DMS114 treated with DMSO at 0.1 percent for 48 hours (cell line): Measurements from ENCODE around the gene HYAL1.
"Not testable (repeated sequence)": the region's sequence is repeated elsewhere in the genome, so short reads cannot be mapped to it uniquely, and the experiment has no call there.

Experiments used
- DNase-seq: peaks from one replicate; lab custom pipeline; 2025; ENCODE audit not compliant: unreplicated experiment; lab: John Stamatoyannopoulos, UW

Gene HYAL1

DNA sequence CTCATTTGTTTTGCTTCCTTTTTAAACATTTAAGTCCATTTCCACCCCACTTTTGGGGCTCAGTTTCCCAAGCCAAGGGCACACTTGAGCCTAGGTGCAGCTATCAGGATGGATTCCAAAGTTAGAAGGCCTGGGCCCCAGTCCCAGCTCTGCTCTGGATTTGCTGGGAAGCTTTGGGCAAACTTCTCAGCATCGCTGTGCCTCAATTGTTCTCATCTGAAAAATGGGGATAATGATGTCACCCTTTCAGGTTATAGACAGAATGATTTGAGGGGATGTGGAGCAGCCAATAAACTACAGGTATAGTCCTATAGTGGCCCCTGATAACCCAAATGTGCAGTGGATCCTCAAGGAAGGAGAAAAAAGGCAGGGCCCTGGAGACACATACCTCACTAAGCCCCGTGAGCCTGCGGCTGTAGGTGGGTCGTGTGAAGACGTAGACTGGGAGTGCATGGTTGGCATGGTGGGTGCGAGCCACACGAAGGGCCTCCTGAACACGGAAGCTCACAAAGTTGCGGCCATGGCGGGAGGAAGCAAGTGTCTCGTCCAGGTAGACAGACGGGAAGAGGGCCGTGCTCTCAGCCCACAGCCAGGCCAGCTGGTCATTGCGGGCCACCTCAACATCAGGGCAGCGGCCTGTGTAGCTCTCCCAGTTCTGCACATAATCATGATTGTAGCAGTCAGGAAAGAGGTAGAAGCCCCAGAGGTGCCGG, 16.0 kb upstream of the HYAL1 start:
- DNase-seq, result no peak

DNA sequence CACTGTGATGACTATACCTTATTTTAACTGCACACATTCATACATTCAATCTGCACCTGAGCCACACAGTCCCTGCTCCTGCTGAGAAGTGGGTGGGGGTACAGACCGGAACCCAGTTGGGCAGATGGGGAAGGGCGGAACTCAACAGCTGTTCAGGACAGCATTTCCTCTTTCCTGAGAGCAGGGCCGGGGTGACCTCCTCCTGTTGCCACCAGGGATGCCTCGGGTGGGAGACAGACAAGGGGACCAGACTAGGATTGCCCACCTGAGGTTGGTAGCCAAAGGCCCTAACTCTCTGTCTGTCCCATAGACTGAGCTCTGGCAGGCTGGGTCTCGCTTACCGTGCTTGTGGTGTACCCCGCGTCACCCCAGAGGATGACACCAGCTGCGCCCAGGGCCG, 15.2 kb upstream of the HYAL1 start:
- no peak for DNase-seq

DNA sequence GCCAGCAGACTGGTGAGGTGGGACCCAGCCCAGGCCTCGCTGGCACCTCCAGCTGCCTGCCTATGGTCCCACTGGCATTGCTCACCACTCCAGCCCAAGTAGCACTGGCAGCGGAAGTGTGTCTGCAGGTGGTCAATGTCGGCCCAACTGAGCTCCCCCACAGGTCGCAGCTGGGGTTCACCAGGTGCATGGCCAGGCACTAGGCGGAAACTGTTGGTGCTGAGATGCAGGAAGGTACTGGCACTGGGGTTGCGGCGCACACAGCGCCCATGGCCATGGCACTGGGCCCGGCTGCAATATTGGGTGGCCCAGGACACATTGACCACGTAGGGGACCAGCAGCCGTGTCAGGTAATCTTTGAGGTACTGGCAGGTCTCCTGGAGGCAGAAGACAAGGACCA, 14.8 kb upstream of the HYAL1 start:
- DNase-seq, result no peak

DNA sequence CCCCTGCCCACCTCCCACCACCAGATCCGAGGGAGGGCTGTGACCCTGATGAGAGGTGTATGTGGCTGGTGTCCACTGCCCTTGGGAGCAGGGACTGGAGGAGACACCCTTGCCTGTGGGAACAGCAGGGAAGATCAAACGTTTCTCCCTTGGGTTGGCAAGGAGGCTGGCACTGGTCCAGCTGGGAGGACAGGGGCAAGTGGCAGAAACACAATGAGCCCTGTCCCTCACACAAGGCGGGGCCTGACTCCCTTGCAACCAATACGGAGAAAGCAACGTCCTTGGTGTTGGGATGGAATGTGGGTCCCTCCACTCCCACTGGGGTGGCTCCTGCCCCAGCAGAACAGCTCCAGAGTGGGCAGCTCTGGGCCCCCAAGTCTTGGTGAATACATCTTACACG, 13.9 kb upstream of the HYAL1 start:
- DNase-seq, result no peak

DNA sequence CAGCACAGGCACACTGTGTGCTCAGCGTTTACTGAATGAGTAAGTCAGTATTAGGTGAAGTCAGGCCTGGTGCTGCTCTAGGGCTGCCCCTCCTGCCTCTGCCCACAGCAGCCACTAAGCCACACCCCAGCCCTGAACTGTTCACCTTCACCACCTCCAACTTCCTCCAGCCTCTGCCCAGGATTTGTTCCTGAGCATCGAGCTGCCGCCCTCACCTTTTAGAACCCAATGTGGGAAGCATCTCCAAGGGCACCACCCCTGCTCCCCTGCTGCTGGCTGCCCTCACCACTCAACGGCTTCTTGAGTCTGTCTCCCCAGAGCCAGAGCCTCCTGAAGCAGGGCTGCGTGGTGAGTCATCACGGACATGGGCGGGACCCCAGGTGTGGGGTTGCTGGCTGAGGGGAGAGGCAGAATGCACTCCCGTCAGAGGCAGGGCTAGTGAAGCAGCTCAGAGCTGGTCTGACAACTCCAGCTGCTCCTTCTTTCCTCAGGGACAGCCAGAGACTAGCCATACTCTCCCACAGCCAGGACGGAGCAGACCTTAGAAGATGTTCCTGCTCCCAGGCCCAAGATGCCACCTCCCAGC, 13.4 kb upstream of the HYAL1 start:
- DNase-seq, result no peak

DNA sequence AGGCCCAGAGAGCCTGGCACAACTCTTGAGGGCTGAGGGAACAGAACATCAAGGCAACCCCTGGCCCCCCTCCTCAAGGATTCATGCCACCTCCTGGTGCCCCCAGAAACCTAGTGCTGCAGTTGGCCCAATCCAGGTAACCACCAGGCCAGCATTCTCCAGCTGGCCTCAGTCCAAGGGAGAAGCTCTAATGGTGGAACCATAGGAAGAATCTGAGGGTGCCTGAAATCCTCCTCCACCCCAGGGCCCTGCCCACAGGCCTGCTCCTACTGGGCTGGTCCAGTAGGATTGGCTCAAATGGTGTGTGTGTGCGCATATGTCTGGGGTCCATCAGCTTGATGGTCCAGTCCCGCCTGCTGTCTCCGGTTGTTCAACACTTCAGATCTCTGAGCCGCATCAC, 11.4 kb upstream of the HYAL1 start:
- DNase-seq, result no peak

DNA sequence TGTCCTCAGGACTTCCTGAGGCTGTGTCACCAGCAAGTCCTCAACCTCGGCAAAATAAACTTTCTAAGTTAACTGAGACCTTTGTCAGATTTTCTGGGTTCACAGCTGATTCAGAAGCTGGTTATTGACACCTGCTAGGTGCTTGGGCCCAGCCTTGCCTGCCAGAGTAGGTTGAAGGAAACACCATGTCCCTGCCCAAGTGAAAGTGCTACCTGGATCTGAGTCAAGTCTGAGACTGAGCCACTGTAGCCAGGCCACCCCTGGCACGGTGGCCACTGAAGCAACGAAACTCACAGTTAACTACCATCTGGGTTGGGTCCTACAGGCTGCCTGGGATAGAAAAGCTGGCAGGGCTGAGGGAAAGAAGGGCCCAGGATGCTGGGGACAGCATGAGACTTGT, 11.0 kb upstream of the HYAL1 start:
- DNase-seq, result no peak

DNA sequence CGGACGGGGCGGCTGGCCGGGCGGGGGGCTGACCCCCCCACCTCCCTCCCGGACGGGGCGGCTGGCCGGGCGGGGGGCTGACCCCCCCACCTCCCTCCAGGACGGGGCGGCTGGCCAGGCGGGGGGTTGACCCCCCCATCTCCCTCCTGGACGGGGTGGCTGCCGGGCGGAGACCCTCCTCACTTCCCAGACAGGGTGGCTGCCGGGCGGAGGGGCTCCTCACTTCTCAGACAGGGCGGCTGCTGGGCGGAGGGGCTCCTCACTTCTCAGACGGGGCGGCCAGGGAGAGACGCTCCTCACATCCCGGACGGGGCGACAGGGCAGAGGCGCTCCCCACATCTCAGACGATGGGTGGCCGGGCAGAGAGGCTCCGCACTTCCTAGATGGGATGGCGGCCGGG, 8.7 kb upstream of the HYAL1 start:
- not testable (repeated sequence) for DNase-seq

DNA sequence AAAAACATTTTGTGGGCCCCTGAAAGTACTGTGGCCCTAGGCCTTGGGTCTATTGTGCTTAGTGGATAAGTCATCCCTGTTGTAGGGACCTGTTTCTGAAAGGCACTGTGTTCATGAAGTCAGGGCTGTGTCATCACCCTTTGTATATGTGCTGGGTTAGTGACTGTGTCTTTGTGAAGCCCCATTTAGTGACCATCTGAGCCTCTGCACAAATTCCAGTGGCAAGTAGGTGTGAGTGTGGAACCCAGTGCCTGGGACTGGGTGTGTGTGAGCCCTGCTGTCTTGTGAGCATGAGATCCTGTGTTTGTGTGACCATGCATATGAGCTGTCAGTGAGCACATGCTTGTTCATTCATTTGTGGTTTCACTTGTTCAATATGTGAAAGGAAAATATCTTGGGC, 1.2 kb upstream of the HYAL1 start:
- DNase-seq, result no peak

DNA sequence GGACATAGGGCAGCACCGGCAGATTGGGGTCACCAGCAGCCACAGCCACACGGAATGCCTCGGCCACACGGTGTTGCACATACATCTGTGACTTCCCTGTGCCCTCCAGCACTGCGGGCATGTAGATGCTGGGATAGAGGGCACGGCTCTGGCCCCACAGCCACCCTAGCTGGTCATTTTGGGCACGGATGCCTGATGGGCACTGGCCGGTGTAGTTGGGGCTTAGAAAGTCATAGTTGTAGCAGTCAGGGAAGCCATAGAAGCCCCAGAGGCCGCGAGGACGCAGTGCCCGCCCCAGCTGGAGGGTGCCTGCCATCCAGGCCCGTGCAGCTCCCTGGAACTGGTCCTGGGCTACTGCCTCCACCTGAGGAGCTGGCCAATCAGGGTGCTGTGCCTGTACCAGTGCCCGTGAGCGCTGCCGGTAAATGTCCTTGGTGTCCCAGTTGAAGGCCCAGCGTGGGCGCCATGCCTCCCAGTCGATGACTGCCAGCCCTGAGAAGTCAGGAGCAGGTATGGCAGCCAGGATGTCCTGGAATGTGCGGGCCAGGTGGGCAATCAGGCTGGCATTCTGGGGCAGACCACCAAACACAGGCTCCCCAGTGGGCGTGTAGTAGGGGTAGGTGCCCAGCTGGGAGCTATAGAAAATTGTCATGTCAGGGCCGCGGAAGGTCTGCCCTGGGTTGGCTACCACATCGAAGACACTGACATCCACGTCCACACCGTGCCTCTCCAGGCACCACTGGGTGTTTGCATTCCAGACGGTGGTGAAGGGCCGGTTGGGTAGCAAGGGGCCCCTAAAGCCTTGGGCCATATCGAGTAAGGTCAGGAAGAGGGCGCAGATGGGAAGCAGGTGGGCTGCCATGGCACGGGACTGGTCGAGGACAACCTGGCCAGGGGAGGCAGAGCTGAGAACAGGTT, 1.0 kb downstream of the HYAL1 start:
- no peak for DNase-seq

DNA sequence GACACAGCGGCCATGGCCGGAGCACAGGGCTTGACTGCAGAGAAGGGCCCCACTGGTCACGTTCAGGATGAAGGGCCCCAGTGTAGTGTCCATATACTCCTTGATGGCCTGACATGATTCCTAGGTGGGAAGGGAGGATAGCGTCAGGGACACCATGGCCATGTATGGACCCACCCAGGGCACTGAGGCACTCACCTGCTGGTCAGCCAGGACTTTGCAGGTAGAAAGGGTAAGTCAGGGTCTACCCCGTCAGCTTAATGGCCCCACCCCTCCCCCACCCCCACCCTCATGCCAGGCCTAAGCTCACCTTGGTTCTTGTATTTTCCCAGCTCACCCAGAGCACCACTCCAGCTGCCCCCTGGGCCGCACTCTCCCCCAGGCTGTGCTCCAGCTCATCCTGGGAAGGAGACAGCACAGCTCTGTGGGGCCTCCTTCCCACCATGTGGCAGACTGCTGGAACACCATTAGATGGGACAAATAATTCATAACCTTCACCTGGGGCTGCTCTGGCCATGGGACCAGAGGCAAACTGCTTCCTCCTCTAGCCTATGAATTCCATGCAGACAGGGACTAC, 2.6 kb downstream of the HYAL1 start:
- DNase-seq, result no peak

DNA sequence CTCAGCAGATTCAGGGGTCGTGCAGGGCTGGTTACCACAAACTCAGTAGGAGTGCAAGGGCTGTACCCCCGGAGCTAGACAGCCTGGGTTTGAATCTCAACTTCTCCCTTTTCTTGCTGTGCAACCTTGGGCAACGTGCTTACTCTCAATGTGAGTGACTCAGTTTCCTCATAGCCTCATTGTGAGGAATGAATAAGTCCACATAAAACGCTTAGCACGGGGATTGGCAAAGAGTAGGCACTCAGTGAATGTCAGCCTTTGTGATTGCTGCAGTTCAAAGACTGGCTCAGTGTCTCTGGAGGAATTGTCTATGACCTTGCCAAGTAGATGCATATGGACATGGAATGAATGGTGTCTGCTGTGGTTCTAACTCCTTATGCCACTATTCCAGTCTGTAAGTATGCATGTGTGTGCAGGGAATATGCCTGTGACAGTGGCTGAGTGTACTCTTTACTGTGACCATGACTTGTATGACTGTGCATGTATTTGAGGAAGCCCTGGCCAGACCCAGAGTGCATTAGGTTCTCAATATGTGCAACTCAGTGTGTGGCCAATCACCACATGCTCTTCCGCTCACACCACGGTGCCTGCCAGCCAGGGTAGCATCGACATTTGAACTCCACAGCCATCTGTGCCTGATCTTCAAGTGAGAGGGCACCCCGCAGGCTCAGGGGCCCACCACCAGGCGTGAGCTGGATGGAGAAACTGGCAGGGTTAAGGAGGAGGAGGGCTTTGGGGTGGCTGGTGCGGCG, 3.3 kb downstream of the HYAL1 start:
- DNase-seq, result no peak

DNA sequence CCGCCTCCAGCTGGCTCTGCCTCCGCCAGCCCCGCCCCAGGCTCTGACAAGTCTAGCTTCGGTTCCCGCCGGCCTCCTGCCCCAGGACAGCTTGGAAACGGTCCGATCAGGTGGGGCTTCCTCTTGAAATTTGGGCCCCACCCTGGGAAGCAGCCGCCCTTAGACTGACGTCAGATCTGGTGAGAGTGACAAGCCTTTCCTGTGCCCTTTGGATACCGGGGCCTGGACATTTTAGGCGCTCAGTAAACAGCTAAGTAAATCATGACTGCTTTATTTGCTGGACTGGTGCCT, 3.8 kb downstream of the HYAL1 start:
- DNase-seq, result no peak

DNA sequence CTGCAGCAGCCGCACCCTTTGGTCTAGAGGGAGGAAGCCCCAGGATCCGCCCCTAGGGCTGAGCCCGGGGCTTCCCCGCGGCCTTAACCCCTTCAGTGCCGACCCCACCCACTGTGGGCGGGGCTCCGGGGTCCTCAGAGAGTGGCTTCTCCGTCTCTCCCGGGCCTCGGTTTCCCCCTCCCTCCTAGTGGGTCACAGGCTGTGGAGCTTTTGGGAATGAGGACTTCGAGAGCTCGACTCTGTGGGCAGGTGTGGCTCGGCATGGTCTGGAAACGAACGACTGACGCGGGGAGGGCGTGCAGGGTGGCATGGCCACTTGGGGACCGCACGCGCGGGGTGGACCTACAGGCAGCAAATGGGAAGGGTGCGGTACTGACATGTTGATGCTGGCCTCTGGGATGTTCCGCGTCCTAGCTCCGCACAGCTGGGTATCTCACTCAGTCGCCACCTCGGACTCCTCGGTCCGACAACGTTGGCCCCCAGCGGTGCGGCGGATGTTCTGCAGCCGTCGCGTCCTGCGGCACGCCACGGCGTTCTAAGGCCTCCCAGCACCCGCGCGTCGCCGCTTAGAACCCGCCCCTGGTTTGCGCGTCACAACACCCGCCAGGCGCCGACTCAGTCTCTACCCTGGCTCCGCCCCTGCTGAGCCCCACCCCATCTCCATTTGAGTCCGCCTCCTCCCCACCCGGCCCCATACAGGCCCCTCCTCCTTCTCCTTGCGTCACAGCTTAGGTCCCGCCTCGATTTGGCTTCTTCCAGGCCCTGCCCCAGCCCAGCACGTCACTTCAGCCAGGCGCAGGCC, 4.3 kb downstream of the HYAL1 start, which contains the start of the genes HYAL3 and NAA80:
Gene HYAL3 (minus strand): TSS at position 570 of the 802 bp plus-strand sequence. CDS start 3,803 bp downstream, outside the sequence.
Gene NAA80 (minus strand): TSS at position 570 of the 802 bp plus-strand sequence. CDS start 1,942 bp downstream, outside the sequence.
- DNase-seq, result peak; percentile 93

DNA sequence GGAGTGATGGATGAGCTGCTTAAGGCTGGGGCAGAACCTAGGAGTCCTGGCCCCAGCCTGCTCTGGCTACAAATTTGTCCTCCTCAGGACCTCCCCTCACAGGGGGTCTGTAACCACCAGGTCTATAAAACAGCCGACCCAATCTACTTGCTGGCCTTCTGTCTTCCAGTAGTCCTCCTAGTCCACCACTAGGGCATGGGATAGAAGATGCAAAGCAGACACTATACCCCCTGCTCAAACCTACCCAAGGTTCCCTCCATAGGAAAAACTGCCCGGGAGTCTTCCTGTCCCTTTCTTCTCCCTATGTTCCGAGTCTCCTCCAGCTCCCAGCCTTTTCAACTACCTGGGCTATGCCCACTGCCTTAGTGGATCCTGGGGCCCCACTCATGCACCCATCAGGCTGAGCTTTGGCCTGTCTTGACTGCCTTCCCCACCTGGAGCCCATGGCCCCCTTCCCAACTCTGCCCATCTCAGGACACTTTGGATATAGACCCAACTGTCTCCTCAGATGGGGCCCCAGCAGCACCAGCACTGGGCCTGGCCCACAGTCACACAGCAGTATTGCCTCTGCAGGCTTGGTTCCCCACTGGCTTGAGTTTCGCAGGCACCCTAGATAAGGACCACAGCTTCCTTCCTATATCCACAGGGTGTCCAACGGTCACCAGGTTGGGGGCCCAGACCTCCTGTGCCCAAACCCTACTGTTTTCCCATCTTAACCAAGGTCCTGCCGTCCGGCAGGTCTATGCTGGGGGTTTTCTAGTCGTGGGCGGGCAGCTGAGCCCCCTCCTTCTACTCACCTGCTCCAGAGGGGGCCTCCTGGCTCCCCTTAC, 5.3 kb downstream of the HYAL1 start:
- DNase-seq, result no peak

DNA sequence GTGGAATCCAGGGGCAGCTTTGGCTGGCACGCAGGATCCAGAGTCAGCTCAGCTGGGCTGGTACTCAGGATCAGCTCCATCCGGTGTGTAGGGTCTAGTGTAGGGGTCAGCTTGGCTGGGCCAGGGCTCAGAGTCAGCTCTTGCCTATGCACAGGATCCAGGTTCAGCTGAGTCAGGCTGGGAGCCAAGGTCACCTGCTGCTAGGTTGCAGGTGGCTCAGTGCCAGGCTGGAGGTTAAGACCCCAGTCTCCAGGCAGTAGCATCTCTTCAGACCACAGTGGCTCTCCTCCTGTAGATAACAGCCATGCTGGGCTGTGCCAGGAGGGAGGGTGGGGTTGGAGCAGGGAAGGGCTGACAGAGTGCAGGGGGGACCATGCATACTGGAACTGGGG, 6.0 kb downstream of the HYAL1 start:
- DNase-seq, result no peak

DNA sequence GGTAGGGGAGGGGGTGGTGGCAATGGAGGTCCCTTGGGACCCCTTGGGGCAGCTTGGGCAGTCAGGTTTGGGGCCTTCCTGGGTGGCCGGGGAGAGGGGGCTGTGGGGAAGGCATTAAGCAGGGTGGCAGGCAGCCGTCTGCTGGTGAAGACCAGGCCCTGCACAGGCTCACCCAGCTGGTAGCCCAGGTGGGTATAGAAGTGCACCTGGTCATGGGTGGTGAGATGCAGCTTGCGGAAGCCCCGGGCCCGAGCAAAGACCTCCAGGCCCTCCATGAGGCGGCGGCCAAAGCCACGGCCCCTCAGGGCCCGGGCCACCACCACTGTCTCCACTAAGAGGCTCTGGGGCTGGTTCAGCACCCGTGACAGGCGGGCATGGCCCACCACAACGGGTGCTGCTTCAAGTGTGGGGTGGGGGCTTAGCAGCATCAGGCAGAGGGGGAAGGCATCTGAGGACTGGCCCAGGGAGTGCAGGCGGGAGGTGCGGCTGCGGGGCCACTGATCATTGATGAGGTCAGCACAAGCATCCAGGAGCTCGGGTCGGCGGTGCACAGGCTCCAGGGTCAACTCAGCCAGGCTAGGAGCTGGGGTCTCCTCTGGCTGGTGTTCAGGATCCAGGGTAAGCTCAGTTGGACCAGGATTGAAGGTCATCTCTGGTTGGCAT, 6.5 kb downstream of the HYAL1 start:
- no peak for DNase-seq

DNA sequence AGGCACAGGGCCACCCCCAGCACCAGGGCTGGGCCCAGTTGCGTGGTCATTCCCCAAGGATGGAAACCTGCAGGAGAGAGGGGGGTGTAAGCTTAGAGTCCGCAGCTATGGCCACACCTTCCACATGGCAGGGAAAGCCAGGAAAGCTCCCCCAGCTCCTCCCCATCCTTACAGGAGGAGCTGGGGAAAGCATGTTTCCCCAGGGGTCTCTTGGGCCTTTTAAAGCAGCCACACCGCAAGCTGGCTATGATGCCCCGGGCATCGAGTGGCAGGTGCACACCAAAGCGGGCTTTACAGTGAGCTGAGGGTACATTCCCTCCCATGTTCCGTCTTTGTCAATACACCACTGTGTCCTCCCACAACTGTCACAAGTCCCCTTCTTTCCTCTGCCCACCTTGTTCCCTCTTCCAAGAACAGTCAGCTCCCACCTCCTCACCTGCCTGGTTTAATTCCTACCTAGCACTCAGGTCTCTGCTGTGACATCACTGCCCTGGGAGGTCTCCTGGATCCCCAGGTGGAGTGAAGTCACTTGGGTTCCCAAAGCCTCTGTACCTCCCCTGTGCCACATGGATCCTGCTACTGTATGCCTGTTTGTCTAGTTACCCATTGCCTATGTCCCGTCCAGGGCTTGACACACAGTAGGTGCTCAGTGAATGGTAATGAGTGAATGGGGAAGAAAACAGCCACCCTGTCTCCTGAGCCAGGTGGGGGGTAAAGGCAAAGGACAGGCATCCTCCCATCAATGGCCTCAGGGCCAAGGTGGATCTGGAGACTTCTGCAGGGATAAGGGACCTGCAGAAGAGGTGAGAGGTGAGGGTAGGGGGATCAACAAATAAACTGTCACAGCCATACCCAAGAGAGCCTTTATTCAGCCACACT, 7.6 kb downstream of the HYAL1 start:
- no peak for DNase-seq
